ENCODE measurements around the gene NR3C2. TPM values are rescaled to one million over a fixed set of nuclear protein-coding genes. Genes with fewer than 3 reads are reported as not detected.

Gene NR3C2
- total and polyA plus RNA-seq, 2 donors, result 0.52 to 1.8 TPM

DNA sequence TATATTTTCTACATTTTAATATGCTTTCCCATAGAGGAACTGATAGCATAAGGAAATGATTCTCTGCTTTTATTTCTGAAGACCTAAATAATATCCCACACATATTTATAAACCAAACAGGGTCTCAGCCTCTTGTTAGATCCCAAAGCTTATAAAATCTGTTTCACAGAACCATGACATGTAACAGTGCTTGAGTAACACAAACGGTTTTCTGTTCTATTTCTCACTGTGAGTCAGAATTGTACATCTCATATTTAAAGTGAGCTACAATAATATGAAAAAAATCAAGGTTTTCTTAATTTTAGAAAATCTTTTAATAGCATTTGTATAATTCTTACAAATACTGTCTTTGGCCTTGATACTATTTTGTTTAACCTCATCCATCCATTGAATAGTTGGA lies 51.2 kb downstream of the NR3C2 start:
- 89% methylated on average over 1 of the region's 1 CpG for WGBS
- H3K36me3 ChIP-seq (ENCODE audit: control insufficient read depth in 2 of 2, insufficient read depth in 2 of 2, low read length in 1 of 2), result no peaks in the 10 kb centered on the region
- H3K4me3 ChIP-seq (ENCODE audit: low read length in 2 of 2), result no peak overlapping the region
- H3K27ac ChIP-seq (ENCODE audit: low read depth in 1 of 2, low read length in 1 of 2), result no peak overlapping the region
- no peaks in the 10 kb centered on the region for H3K9me3 ChIP-seq (ENCODE audit: control insufficient read depth in 2 of 2, insufficient read depth in 1 of 2, low read length in 1 of 2)
- H3K27me3 ChIP-seq (ENCODE audit: control insufficient read depth in 2 of 2, insufficient read depth in 1 of 2, low read length in 1 of 2), result no peaks in the 10 kb centered on the region
- no peak for DNase-seq (ENCODE audit: low read depth in 6 of 9, low spot score in 9 of 9)
- H3K4me1 ChIP-seq (ENCODE audit: control insufficient read depth in 2 of 2, insufficient read depth in 2 of 2, low read length in 2 of 2), result no peaks in the 10 kb centered on the region

DNA sequence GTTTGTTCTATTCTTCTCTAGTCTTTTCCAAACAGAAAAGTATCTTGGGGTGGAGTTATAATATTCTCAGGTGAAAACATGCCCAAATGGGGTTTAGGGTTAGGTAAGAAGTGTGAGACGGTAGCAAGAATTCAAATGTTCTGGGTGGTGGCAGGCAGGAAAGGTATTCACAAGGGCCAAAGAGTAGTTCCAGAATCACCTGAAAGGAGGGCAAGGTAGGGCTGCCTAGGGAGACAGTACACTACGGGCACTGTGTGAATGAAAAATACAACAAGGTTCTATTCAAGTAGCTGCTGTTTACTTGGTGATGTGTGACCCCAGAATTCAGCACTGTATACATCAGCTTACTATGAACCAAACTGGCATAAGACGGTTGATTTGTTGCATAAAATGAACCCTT lies 51.9 kb downstream of the NR3C2 start:
- no peaks in the 10 kb centered on the region for H3K36me3 ChIP-seq (ENCODE audit: control insufficient read depth in 2 of 2, insufficient read depth in 2 of 2, low read length in 1 of 2)
- H3K4me3 ChIP-seq (ENCODE audit: low read length in 2 of 2), result no peak overlapping the region
- 93% methylated on average over 3 of the region's 3 CpGs for WGBS
- H3K27me3 ChIP-seq (ENCODE audit: control insufficient read depth in 2 of 2, insufficient read depth in 1 of 2, low read length in 1 of 2), result no peaks in the 10 kb centered on the region
- H3K27ac ChIP-seq (ENCODE audit: low read depth in 1 of 2, low read length in 1 of 2), result no peak overlapping the region
- H3K4me1 ChIP-seq (ENCODE audit: control insufficient read depth in 2 of 2, insufficient read depth in 2 of 2, low read length in 2 of 2), result no peaks in the 10 kb centered on the region
- DNase-seq (ENCODE audit: low read depth in 6 of 9, low spot score in 9 of 9), result no peak
- no peaks in the 10 kb centered on the region for H3K9me3 ChIP-seq (ENCODE audit: control insufficient read depth in 2 of 2, insufficient read depth in 1 of 2, low read length in 1 of 2)

DNA sequence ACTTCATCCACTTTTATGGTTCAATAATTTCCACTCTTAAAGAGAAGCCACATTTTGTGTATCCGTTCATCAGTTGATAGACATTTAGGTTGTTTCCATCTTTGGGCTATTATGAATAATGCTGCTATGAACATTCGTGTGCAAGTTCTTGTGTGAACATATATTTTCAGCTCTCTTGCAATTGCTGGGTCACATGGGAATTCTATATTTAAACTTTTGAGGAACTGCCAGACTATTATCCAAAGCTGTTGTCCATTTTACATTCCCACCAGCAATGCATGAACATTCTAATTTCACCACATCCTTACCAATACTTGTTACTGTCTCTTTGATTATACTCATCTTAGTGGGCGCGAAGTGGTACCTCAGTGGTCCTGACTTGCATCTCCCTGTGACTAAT lies 61.9 kb downstream of the NR3C2 start:
- Histone ChIP-seq H3K27me3 (ENCODE audit: control insufficient read depth in 2 of 2, insufficient read depth in 1 of 2, low read length in 1 of 2) (no peaks in the 10 kb centered on the region), H3K27ac (ENCODE audit: low read depth in 1 of 2, low read length in 1 of 2) (no peak overlapping the region), H3K4me1 (ENCODE audit: control insufficient read depth in 2 of 2, insufficient read depth in 2 of 2, low read length in 2 of 2) (peaks cover 0 to 3% of the 10 kb centered on the region in 2 donors), H3K4me3 (ENCODE audit: low read length in 2 of 2) (no peak overlapping the region), H3K9me3 (ENCODE audit: control insufficient read depth in 2 of 2, insufficient read depth in 1 of 2, low read length in 1 of 2) (no peaks in the 10 kb centered on the region), H3K36me3 (ENCODE audit: control insufficient read depth in 2 of 2, insufficient read depth in 2 of 2, low read length in 1 of 2) (no peaks in the 10 kb centered on the region)
- DNase-seq (ENCODE audit: low read depth in 6 of 9, low spot score in 9 of 9), result no peak
- 97% methylated on average over 4 of the region's 4 CpGs for WGBS

GRCh38 chr4:148376151-148376550 lies 66.1 kb downstream of the NR3C2 start:
- no peak overlapping the region for H3K27ac ChIP-seq (ENCODE audit: low read depth in 1 of 2, low read length in 1 of 2)
- peak overlapping the region in 1 of 2 donors; percentile 17 for H3K4me3 ChIP-seq (ENCODE audit: low read length in 2 of 2)
- peaks cover 0 to 3% of the 10 kb centered on the region in 2 donors for H3K4me1 ChIP-seq (ENCODE audit: control insufficient read depth in 2 of 2, insufficient read depth in 2 of 2, low read length in 2 of 2)
- H3K36me3 ChIP-seq (ENCODE audit: control insufficient read depth in 2 of 2, insufficient read depth in 2 of 2, low read length in 1 of 2), result no peaks in the 10 kb centered on the region
- DNase-seq (ENCODE audit: low read depth in 6 of 9, low spot score in 9 of 9), result peak in 1 of 9 donors; percentile 9
- H3K27me3 ChIP-seq (ENCODE audit: control insufficient read depth in 2 of 2, insufficient read depth in 1 of 2, low read length in 1 of 2), result no peaks in the 10 kb centered on the region
- no peaks in the 10 kb centered on the region for H3K9me3 ChIP-seq (ENCODE audit: control insufficient read depth in 2 of 2, insufficient read depth in 1 of 2, low read length in 1 of 2)
- under 1% methylated on average over 3 of the region's 3 CpGs for WGBS

DNA sequence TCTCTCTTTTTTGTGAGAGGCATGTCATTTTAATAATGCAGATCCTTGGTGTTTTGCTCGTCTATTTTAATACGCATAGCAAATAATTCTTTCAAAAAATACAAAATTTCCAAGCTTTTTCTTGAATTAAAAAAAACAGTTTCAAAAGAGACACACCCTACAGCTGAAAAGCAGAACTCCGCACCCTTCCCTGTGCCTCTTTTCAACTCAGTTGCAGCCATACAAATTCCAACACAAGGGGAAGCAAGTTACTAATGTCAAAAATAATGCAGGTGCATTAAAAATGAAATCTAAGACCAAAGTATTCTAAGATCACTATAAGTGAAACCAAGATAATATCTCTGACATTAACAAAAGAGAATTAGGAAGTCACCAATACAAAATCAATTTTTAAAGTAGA lies 66.6 kb downstream of the NR3C2 start:
- no peak overlapping the region for H3K4me3 ChIP-seq (ENCODE audit: low read length in 2 of 2)
- DNase-seq (ENCODE audit: low read depth in 6 of 9, low spot score in 9 of 9), result no peak
- 54% methylated on average over 3 of the region's 3 CpGs for WGBS
- no peaks in the 10 kb centered on the region for H3K27me3 ChIP-seq (ENCODE audit: control insufficient read depth in 2 of 2, insufficient read depth in 1 of 2, low read length in 1 of 2)
- H3K36me3 ChIP-seq (ENCODE audit: control insufficient read depth in 2 of 2, insufficient read depth in 2 of 2, low read length in 1 of 2), result no peaks in the 10 kb centered on the region
- H3K4me1 ChIP-seq (ENCODE audit: control insufficient read depth in 2 of 2, insufficient read depth in 2 of 2, low read length in 2 of 2), result peaks cover 0 to 3% of the 10 kb centered on the region in 2 donors
- no peaks in the 10 kb centered on the region for H3K9me3 ChIP-seq (ENCODE audit: control insufficient read depth in 2 of 2, insufficient read depth in 1 of 2, low read length in 1 of 2)
- no peak overlapping the region for H3K27ac ChIP-seq (ENCODE audit: low read depth in 1 of 2, low read length in 1 of 2)

DNA sequence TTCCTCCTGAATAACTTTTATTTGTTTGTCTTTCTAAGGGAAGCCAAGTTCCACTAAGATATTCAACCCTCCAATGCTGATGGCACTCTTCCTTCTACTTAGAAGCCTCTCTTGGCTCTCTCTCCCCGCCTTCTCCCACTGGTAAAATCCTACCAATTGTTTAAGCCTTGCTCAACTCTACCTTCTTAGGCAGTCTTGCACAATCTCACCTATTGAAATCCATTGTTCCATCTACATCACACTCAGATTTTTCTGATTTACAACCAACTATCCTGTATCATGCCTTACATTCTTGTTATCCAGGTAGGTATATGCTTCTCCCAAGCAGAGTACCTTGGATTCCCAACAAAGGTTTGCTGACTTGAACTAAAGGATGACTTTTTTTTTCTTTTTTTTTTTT lies 69.1 kb downstream of the NR3C2 start:
- H3K36me3 ChIP-seq (ENCODE audit: control insufficient read depth in 2 of 2, insufficient read depth in 2 of 2, low read length in 1 of 2), result no peaks in the 10 kb centered on the region

GRCh38 chr4:148369919-148370318 lies 72.3 kb downstream of the NR3C2 start:
- H3K4me1 ChIP-seq (ENCODE audit: control insufficient read depth in 2 of 2, insufficient read depth in 2 of 2, low read length in 2 of 2), result no peaks in the 10 kb centered on the region
- no peaks in the 10 kb centered on the region for H3K36me3 ChIP-seq (ENCODE audit: control insufficient read depth in 2 of 2, insufficient read depth in 2 of 2, low read length in 1 of 2)
- no peaks in the 10 kb centered on the region for H3K27me3 ChIP-seq (ENCODE audit: control insufficient read depth in 2 of 2, insufficient read depth in 1 of 2, low read length in 1 of 2)
- no peak overlapping the region for H3K27ac ChIP-seq (ENCODE audit: low read depth in 1 of 2, low read length in 1 of 2)
- 95% methylated on average over 3 of the region's 3 CpGs for WGBS
- H3K9me3 ChIP-seq (ENCODE audit: control insufficient read depth in 2 of 2, insufficient read depth in 1 of 2, low read length in 1 of 2), result no peaks in the 10 kb centered on the region
- H3K4me3 ChIP-seq (ENCODE audit: low read length in 2 of 2), result no peak overlapping the region
- no peak for DNase-seq (ENCODE audit: low read depth in 6 of 9, low spot score in 9 of 9)

More for the DNA sequence above, 69.1 kb downstream of the NR3C2 start:
- WGBS, result 98% methylated on average over 1 of the region's 1 CpG
- Histone ChIP-seq H3K27me3 (ENCODE audit: control insufficient read depth in 2 of 2, insufficient read depth in 1 of 2, low read length in 1 of 2) (no peaks in the 10 kb centered on the region), H3K9me3 (ENCODE audit: control insufficient read depth in 2 of 2, insufficient read depth in 1 of 2, low read length in 1 of 2) (no peaks in the 10 kb centered on the region), H3K4me3 (ENCODE audit: low read length in 2 of 2) (no peak overlapping the region), H3K27ac (ENCODE audit: low read depth in 1 of 2, low read length in 1 of 2) (no peak overlapping the region), H3K4me1 (ENCODE audit: control insufficient read depth in 2 of 2, insufficient read depth in 2 of 2, low read length in 2 of 2) (peaks cover 0 to 3% of the 10 kb centered on the region in 2 donors)
- no peak for DNase-seq (ENCODE audit: low read depth in 6 of 9, low spot score in 9 of 9)

- no peak overlapping the region for H3K27ac ChIP-seq (ENCODE audit: low read depth in 1 of 2, low read length in 1 of 2)
- WGBS, result 82% methylated on average over 4 of the region's 4 CpGs
- H3K4me3 ChIP-seq (ENCODE audit: low read length in 2 of 2), result no peak overlapping the region
- H3K36me3 ChIP-seq (ENCODE audit: control insufficient read depth in 2 of 2, insufficient read depth in 2 of 2, low read length in 1 of 2), result no peaks in the 10 kb centered on the region
- no peaks in the 10 kb centered on the region for H3K27me3 ChIP-seq (ENCODE audit: control insufficient read depth in 2 of 2, insufficient read depth in 1 of 2, low read length in 1 of 2)
- H3K4me1 ChIP-seq (ENCODE audit: control insufficient read depth in 2 of 2, insufficient read depth in 2 of 2, low read length in 2 of 2), result no peaks in the 10 kb centered on the region
- no peak for DNase-seq (ENCODE audit: low read depth in 6 of 9, low spot score in 9 of 9)
- H3K9me3 ChIP-seq (ENCODE audit: control insufficient read depth in 2 of 2, insufficient read depth in 1 of 2, low read length in 1 of 2), result no peaks in the 10 kb centered on the region
These were observed 74.5 kb downstream of the NR3C2 start for GRCh38 chr4:148367756-148368155.

DNA sequence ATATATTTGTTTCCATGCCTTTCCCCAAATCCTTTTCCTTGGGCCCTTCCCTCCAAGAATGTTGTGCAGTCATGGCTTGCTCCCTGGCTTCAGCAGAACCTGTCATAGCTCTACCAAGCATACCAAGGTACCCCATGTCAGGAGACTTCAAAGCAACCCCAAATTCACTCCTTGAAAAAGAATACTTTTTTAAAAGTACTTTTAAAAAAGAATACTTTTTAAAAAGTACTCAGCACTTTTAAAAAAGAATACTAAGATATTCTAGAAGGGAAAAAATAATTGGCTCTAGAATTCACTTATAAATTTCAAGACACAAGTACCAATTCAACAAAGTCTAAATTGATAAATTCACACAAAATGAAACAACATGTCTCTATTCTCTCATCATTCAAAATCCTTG lies 76.0 kb downstream of the NR3C2 start:
- Histone ChIP-seq H3K36me3 (ENCODE audit: control insufficient read depth in 2 of 2, insufficient read depth in 2 of 2, low read length in 1 of 2) (no peaks in the 10 kb centered on the region), H3K4me3 (ENCODE audit: low read length in 2 of 2) (no peak overlapping the region), H3K9me3 (ENCODE audit: control insufficient read depth in 2 of 2, insufficient read depth in 1 of 2, low read length in 1 of 2) (no peaks in the 10 kb centered on the region), H3K27me3 (ENCODE audit: control insufficient read depth in 2 of 2, insufficient read depth in 1 of 2, low read length in 1 of 2) (no peaks in the 10 kb centered on the region), H3K27ac (ENCODE audit: low read depth in 1 of 2, low read length in 1 of 2) (no peak overlapping the region), H3K4me1 (ENCODE audit: control insufficient read depth in 2 of 2, insufficient read depth in 2 of 2, low read length in 2 of 2) (no peaks in the 10 kb centered on the region)
- no peak for DNase-seq (ENCODE audit: low read depth in 6 of 9, low spot score in 9 of 9)

GRCh38 chr4:148364525-148364924 lies 77.7 kb downstream of the NR3C2 start:
- H3K4me1 ChIP-seq (ENCODE audit: control insufficient read depth in 2 of 2, insufficient read depth in 2 of 2, low read length in 2 of 2), result no peaks in the 10 kb centered on the region

More at GRCh38 chr4:148364525-148364924, 77.7 kb downstream of the NR3C2 start:
- H3K27ac ChIP-seq (ENCODE audit: low read depth in 1 of 2, low read length in 1 of 2), result no peak overlapping the region
- DNase-seq (ENCODE audit: low read depth in 6 of 9, low spot score in 9 of 9), result no peak
- 96% methylated on average over 1 of the region's 1 CpG for WGBS
- no peaks in the 10 kb centered on the region for H3K27me3 ChIP-seq (ENCODE audit: control insufficient read depth in 2 of 2, insufficient read depth in 1 of 2, low read length in 1 of 2)
- H3K4me3 ChIP-seq (ENCODE audit: low read length in 2 of 2), result no peak overlapping the region
- H3K36me3 ChIP-seq (ENCODE audit: control insufficient read depth in 2 of 2, insufficient read depth in 2 of 2, low read length in 1 of 2), result no peaks in the 10 kb centered on the region
- H3K9me3 ChIP-seq (ENCODE audit: control insufficient read depth in 2 of 2, insufficient read depth in 1 of 2, low read length in 1 of 2), result no peaks in the 10 kb centered on the region

Data from thymus (tissue), 11 donors.